Colon (tissue), 2 donors: ENCODE results near the gene RGS16.
"Not testable (repeated sequence)": the region's sequence is repeated elsewhere in the genome, so short reads cannot be mapped to it uniquely, and the experiment has no call there.

ENCODE experiments used
- FAIRE-seq: peaks from 2 replicates; lab custom pipeline; 2012; peaks lifted over from hg19 to GRCh38; lab: Jason Lieb, UNC
- donor health status: control.
- donor health status: control.

The RGS16 gene, protein sequence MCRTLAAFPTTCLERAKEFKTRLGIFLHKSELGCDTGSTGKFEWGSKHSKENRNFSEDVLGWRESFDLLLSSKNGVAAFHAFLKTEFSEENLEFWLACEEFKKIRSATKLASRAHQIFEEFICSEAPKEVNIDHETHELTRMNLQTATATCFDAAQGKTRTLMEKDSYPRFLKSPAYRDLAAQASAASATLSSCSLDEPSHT

DNA sequence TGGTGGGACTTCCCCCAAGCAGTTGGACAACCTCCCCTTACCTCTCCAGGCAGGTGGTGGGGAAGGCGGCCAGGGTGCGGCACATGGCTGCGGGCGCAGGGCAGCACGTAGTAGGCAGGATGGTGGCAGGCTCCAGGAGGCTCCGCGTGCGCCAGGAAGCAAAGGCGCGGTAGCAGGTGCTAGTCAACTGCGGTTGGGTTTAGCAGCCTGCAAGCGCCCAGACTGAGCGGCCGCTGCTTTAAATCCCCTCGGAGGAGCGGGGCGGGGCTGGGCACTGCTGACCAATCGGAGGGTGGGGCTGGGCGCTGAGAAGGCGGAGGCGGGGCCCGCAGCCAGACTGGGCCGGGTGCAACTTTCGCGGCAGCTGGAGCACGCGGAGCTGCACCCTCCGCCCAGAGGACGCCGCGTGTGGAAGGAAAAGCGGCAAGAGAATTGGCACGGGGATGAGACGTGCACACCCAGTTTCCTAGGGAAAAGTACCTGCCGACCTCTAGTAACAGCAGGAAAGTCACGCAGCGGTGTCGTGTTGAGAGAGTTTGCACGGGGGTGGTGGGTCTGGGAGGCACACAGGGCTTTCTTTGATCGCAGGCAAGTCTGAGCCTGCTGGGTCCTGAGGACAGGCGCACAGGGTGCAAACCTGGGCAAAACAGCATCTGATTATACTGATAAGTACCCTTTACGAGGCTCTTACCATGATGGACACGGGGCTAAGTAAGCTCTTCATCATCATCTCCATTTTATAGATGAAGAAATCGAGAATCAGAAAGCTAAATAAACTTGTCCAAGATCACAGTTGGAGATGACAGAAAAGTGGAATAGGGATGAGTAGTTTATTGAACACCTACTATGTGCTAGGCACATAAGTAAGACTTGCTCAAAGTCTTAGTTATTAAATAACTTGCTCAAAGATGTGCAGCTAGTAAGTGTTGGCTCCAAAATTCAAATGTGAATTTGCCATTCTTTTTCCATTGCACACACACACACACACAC, at the start of gene RGS16:
Gene RGS16 (minus strand): TSS at position 215 of the 990 bp plus-strand sequence. CDS start 130 bp downstream, at position 85.
- FAIRE-seq: no peak

DNA sequence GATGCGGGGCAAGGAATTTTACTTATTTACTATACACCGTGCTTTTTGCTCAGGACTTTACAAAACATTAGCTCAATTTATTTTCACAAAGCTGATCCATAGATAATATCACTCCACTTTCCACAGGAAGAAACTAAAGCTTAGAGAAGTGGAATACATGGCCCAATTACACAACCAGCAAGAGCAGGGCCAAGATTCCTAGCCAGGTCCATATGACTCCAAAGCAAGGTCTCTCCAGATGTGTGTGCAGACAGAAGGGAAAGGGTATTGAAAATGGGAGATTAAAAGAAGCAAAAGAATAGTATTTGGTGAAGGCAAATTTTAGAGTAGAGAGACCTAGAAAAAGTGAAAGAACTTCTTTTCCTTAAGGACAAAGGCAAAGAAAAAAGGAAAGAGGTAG, 49.8 kb upstream of the RGS16 start:
- no peak for FAIRE-seq

DNA sequence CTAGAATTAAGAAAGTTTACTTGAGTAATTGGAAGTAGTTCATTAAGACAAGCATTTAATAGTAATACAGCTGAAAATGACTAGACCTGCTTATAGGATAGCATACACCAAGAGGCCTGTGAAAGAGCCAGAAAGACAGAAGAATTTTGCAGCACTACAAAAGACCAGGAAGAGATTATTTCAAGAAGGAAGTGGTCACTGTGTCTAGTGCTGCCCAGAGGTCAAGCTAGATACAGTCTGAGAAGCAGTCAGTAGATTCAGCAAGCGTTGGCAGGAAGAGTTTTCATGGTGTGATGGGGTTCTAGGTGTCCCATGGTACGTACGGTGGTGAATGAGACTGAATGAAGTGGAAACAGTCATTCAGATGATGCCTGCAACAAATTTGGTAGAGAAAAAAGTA, 48.7 kb upstream of the RGS16 start:
- no peak for FAIRE-seq

DNA sequence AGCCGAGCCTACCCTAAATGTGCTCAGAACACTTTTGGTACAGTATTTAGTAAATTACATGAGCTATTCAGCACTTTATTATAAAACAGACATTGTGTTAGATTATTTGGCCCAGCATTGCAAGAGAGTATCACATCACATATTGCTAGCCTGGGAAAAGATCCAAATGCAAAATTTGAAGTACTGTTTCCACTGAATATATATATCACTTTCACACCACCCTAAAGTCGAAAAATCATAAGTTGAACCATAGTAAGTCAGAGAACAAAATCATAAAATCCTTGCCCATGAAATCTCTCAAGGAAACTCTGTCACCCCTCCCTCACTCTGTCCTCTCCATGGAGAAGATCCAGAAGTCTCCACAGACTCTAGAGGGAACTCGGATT, 47.1 kb upstream of the RGS16 start:
- FAIRE-seq: no peak

DNA sequence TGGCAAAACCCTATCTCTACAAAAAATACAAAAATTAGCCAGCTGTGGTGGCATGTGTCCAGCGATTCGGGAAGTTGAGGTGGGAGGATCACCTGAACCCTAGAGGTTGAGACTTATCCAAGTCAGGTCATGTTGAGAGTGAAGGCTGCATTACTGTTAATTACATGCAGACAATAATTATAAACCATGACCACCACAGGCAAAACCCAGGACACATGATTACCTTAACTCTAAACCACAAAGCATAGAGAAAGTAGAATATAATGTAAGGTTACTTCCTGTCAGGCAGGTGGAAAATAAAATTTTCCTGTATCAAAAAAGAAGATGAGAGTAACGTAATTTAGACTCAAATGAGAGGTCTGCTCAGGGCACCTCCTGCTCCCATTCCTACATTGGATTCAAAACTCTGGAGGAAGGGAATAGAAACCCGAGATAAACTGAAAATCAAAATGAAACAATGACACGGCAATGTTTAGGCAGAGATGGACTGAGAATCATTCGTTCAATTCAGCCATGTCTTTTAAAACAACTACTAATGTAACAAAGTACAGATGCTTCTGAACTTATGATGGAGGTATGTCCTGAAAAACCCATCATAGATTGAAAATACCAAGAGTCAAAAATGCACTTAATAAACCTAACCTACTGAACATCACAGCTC, 46.6 kb upstream of the RGS16 start:
- no peak for FAIRE-seq

DNA sequence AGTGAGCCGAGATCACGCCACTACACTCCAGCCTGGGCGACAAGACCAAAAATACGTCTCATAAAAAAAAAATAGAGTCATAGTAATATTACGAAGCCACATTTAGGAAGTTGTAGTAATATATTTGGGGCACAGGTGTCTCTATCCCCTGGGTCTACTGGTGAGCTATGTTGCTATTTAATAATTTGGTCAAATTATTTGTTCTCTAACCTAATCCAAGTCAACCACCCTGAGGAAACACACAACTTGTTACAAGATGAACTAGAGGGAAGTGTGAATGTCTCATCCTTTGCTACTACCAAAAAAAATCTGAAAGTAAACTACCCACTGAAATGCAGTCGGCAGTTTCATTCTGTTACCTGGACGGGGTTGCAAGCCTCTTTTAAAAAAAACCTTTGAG, 44.9 kb upstream of the RGS16 start:
- FAIRE-seq: no peak

DNA sequence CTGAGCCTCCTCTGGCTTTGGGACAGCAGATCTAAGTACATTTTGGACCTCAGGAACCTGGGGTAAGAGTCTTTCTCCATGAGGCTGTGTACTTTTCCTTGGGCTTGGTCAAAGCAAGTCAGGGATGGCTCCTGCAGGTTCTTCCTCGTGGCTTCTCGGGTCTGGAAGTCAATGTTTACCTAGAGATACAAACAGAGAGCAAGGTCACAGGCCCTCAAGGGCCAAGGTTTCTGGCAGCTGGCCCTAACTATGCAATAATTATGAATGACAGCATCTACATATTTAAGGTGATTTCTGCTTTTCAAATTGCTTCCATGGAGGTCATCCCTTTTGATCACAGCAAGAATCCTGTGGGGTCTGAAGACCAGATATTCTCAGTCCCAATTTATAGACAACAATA, 42.5 kb upstream of the RGS16 start:
- no peak for FAIRE-seq

DNA sequence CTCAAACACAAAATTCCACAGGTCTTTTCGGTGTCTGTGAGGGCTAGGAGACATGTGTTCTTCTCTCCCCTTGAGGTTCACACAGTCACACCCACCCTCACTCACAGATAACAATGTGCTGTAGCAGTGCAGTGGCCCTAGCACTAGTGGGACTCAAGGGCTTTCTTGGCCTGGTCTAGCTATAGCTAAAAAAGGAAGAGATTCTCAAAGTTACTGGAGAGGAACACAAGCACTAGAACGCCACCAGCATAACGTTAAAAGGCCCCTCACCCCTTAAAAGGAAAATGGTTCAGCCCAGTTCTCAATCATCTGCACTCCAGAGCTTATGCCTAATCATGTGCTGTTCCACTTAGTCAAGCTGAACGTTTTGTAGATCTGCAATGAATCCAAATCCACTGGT, 40.7 kb upstream of the RGS16 start:
- FAIRE-seq: no peak

DNA sequence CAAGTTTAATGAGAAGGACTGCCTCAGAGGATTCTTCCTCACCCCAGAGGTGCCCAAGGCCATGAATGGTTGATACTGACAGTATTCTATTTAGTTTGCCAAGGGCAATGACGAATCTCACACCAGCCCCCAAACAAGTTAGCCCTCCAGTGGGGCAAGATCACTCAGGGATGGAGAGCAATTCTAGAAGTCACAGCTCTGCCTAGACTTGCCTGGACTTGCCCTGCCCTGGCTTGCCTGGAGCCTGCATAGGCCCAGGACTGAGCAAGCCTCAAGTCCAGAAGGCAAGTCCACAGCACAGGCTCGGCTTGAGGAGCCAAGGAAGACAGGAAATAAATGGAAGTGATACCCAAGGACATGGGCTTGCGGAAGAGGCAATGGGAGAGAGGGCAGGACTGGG, 39.5 kb upstream of the RGS16 start:
- FAIRE-seq: no peak

DNA sequence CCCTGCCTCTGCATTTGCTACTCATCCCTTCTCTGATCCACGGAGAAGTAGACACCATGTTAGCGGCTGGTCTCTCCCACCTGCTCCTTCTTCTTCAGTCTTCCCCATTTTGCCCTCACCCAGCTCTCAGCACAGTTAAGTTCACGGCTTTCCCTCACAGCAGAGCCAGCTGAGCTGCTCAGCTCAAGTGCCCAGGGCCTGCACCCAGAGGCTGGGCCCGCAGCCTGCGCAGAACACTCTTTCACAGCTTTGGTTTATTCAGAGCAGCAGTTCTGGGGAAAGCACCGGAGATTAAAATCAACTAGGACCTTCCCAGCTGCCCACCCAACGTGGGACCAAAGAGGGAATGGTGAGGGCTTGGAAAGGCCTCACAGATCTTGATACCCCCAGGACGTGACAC, 38.3 kb upstream of the RGS16 start:
- FAIRE-seq: no peak

DNA sequence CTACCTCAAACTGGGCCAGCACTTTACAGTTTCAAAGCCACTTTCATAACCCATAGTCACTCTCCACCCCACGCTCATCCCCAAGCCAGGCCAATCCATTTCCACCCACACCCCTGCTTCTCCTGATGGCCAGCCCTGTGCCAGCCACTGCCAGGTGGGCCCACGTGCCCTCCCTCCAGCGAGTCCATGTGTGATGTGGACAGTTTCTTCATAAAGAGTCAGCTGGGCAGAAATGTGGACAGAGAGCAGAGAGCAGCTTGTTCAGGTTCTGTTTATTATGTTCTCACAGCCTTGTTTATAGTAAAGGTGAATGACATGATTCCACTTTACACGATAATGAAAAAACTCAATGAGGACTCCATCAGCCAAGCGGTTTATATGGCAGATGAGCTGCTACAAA, 37.4 kb upstream of the RGS16 start:
- no peak for FAIRE-seq

DNA sequence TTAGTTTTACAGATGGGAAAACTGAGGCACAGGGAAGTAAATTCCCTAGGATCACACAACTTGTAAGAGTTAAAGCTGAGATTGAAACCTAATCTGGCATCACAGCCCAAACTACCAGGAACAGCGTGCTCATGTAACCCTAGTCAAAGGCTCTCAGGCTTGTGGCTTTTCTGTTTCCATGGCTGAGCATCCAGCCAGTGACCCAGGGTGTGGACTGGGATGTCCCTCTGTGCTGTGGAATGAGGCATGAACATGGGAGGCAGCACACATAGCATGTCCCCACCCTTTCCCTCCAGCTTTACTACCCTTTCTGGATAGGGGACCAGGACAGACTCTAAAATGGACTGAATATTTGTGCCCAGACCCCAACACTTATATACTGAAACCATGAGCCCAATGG, 35.1 kb upstream of the RGS16 start:
- FAIRE-seq: no peak

DNA sequence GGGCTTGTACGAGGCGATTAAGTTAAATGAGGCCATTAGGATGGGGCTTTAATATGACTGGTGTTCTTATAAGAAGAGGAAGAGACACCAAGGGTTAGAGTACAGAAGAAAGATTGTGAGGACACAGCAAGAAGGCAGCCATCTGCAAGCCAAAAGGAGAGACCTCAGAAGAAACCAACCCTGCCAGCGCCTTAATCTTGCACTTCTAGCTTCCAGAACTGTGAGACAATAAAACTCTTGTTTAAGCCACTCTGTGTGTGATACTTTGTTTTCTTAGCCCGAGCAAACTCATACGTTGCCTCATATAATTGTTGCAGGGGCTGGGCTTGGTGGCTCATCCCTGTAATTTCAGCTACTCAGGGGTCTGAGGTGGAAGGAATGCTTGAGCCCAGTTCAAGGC, 33.6 kb upstream of the RGS16 start:
- FAIRE-seq: no peak

DNA sequence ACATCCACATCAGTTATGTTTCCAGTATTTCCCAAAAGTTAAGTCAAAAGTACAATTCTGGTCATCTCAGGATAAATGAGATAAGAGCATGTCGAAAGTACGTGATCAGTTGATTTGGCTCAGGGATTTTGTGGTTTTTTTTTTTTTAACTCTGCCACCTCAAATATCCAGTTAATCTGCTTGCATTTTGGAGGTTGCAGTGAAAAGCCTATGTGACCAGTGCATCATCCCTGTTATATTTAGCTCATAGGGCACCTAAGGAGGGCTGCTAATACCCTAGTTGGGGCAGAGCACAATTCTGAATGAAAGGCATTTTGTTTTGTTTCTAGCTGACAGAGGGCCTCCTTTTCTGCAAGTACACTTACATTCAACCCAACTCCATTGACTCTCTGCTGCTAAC, 31.7 kb upstream of the RGS16 start:
- no peak for FAIRE-seq

DNA sequence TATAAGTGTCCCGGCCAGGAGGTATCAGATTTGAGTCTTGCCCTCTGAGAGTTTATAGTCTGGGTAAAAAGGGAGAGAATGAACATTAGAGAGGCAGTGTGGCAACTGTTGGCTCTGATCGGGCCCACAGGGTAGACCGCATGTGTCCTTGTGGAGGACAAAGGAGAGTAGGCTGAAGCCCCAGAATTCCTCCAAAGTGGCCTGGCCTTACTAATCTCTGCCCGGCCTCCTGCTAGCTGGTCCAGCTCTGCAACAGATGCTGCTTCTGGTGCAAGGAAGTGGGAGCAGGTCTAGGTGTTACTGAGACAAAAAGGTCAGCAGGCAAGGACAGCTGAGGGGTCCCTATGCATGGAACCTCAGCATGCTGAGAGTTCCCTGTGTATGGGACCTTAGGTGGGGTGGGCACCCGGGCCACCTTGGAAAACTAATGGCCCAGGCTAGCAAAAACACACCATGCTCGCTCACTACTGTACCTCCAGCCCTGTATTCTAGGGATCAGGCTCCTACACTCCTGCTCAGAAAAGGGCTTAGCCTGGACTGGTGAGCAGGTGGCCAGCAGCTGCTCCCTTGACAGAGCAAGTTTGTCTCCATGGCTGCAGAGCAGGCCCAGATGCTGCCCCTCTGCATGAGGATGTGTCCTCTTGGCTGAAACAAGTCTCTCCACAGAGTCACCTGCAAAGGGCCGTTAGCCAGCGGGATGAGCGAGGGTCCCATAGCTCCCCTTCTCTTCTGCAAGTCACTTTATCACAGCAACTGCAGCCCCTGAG, 30.3 kb upstream of the RGS16 start:
- FAIRE-seq: no peak

DNA sequence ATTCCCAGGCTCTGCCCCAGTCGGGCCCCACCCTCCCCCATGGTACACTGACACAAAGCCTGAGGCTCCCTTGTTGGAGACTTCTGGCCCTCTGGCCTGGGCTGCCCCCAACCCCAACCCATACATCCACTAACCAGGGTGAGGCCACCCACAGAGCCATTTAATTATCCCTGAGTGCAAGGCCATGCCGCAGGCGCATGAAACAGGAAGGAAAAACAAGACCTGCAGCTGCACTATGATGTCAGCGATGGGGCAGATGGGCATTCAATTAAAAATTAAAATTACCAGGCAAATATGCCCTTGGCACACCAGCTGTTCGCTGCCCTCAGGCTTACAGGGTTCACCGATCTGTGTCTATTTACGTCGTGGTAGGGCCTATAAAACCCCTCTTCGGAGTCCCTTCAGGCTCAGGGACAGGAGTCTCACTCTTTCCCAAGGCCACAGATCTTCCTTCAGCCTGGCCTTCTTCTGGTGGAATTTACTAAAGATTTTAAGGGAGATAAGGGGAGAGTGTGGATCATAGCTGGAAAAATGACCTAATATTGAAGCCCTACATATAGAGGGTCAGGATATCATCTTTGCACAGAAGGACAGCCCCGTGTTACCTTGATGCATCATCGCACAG, 29.6 kb upstream of the RGS16 start:
- FAIRE-seq: no peak

DNA sequence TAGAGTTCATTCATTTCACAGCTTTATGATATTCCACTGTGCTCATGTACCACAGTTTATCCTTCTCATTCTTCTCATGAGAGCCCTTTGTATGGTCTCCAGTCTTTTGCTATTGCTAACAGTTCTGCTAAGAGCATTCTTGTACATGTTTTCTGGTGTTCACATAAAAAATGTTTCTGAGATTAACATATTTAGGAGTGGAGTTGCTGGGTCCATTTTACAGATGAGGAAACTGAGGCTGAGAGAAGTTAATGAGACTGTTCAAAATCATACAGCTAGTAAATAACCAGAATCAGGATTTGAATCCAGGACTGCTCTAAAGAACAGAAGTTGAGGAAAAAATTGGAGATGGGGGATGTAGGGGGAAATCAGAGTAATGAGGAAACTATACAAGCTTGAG, 28.8 kb upstream of the RGS16 start:
- FAIRE-seq: no peak

DNA sequence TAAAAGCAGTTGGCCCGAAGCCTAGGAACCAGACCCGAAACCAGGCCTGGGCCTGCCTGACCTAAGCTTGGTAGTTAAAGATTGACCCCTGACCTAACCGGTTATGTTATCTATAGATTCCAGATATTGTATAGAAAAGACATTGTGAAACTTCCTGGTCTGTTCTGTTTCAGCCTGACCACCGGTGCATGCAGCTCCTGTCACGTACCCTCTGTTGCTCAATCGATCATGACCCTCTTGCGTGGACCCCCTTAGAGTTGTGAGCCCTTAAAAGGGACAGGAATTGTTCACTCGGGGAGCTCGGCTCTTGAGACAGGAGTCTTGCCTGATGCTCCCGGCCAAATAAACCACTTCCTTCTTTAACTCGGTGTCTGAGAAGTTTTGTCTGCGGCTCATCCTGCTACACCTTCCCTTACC, 28.3 kb upstream of the RGS16 start:
- not testable (repeated sequence) for FAIRE-seq

DNA sequence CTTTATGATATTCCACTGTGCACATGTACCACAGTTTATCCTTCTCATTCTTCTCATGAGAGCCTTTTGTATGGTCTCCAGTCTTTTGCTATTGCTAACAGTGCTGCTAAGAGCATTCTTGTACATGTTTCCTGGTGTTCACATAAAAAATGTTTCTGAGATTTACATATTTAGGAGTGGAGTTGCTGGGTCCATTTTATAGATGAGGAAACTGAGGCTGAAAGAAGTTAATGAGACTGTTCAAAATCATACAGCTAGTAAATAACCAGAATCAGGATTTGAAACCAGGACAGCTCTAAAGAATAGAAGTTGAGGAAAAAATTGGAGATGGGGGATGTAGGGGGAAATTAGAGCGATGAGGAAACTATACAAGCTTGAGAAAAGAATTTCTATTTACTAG, 27.8 kb upstream of the RGS16 start:
- FAIRE-seq: no peak

DNA sequence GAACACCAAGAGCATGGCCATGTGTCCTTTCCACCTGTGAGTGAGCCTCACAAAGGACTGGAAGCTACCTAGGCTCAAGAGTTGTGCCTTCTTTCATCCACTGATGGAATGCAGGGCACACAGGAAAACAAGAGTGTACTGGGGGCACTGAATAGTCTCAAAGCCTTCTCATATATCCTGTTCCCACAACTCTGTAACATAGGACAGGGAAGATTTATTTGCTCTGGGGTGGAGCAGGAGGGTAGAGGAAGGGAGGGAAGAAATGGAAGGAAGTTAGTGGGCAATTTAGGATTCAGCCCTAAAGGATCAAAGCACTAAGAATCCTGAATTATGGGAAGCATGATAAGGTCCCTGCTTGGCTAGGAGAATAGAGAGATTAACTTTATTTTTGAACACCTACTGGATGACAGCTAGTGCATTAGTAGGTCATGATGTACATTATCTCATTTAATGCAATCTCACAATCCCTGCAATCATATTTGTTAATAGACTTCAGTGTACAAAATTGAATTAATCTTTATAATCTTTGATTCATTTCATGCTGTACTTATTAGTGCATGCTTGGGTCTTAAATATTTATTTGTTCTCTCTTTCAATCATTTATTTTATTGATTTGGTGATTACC, 27.0 kb upstream of the RGS16 start:
- FAIRE-seq: no peak

DNA sequence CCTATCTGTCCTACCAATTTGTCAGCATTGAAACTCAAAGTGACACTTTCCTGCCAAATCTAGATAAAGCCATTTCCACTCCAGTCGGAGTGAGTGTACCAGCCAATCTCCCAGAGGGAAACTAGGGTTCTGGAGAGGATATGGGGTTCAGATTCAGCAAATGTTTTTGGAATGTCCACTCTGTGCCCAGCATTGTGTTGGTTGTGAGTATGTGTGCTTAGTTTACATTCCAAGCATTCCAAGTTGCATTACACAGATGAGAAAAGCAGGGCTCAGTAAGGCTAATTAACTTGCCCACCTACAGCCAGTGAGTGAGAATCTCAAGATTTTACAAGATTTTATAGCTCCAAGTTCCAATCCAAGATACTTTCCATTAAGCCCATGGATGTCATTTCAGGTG, 26.4 kb upstream of the RGS16 start:
- FAIRE-seq: no peak
